Type B pancreatic cell (in vitro differentiated cells): ENCODE measurements around the gene SLCO2A1. TPM values are rescaled to one million over a fixed set of nuclear protein-coding genes. Genes with fewer than 3 reads are reported as not detected.
A peak's percentile ranks its signal among the peaks of the same experiment; 100 is the strongest.
"Not testable (repeated sequence)": the region's sequence is repeated elsewhere in the genome, so short reads cannot be mapped to it uniquely, and the experiment has no call there.

ENCODE experiments used
- DNase-seq: peaks from one replicate; pipeline ENCODE4 v3.0.0; 2021; ENCODE audit warnings: mixed read lengths; ENCODE audit not compliant: unreplicated experiment; ENCODE audit errors: extremely low spot score
- H3K27ac Mint-ChIP-seq: 2 replicates; pipeline ENCODE4 v1.8.0; 2021; ENCODE audit warnings: mild to moderate bottlenecking, mixed read lengths
- H3K27me3 Mint-ChIP-seq: 2 replicates; pipeline ENCODE4 v1.8.0; 2021; ENCODE audit warnings: mixed read lengths
- H3K36me3 Mint-ChIP-seq: 2 replicates; pipeline ENCODE4 v1.8.0; 2021; ENCODE audit warnings: mixed read lengths
- H3K4me1 Mint-ChIP-seq: one replicate; pipeline ENCODE4 v1.8.0; 2021; ENCODE audit warnings: mixed read lengths; ENCODE audit not compliant: unreplicated experiment
- H3K4me3 Mint-ChIP-seq: 2 replicates; pipeline ENCODE4 v1.8.0; 2021; ENCODE audit warnings: mild to moderate bottlenecking, mixed read lengths
- H3K9me3 Mint-ChIP-seq: 2 replicates; pipeline ENCODE4 v1.8.0; 2021; ENCODE audit warnings: mixed read lengths
- total RNA-seq: library from RNA; stranded (reverse); gene quantifications from 2 replicates; pipeline ENCODE4 v1.2.1, GENCODE V29; 2021; ENCODE audit warnings: low replicate concordance
- TF ChIP-seq, protein P1 (sequence below): fragments of 200-600 bp; sonication (generic); conservative IDR thresholded peaks from 2 replicates; pipeline ENCODE4 v1.5.0; 2021; ENCODE audit warnings: antibody characterized with exemption, mild to moderate bottlenecking

The SLCO2A1 gene
- total RNA-seq, 1 donor from 2014 or later, result 3.8 TPM

DNA sequence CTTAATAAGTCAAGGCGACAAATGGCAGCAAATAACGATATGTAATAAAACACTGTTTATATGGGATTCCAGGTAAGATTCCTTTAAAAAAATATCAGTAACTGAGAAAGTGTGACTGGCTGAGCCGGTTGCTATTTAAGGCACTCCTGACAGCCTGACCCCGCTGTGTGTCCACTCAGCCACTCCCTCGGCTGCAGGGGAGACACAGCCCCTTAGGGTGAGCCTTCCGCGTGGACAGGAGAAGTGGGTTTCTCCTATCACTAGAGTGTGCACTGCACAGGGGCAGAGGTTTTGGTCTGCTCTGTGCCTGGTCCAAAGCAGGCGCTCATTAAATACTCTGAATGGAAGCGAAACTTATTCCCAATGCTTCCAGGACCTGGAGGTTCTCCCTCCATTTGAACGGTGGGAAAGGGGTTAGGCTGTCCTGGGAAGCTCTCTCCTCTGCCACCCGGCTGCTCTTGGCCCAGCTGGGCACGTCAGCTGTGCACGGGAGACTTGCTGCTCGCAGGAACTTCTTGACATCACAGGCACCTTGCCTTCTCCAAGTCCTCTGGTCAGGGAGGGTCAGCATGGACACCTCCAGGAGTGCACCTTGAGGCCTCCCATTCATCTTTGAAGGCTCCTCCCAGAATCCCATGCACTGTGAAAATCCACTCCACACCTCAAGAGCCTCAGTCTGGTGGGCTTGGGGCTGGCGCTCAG, 43.3 kb upstream of the SLCO2A1 start:
- TF ChIP-seq, protein P1, sequence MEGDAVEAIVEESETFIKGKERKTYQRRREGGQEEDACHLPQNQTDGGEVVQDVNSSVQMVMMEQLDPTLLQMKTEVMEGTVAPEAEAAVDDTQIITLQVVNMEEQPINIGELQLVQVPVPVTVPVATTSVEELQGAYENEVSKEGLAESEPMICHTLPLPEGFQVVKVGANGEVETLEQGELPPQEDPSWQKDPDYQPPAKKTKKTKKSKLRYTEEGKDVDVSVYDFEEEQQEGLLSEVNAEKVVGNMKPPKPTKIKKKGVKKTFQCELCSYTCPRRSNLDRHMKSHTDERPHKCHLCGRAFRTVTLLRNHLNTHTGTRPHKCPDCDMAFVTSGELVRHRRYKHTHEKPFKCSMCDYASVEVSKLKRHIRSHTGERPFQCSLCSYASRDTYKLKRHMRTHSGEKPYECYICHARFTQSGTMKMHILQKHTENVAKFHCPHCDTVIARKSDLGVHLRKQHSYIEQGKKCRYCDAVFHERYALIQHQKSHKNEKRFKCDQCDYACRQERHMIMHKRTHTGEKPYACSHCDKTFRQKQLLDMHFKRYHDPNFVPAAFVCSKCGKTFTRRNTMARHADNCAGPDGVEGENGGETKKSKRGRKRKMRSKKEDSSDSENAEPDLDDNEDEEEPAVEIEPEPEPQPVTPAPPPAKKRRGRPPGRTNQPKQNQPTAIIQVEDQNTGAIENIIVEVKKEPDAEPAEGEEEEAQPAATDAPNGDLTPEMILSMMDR, result no peak
- Mint-ChIP-seq H3K9me3 (no peaks in the 10 kb centered on the region), H3K4me3 (no peak overlapping the region), H3K27me3 (no peaks in the 10 kb centered on the region), H3K27ac (no peak overlapping the region), H3K4me1 (no peaks in the 10 kb centered on the region), H3K36me3 (no peaks in the 10 kb centered on the region)
- peak; percentile 52 for DNase-seq

- DNase-seq, H3K27ac Mint-ChIP-seq, H3K27me3 Mint-ChIP-seq, H3K4me1 Mint-ChIP-seq, H3K9me3 Mint-ChIP-seq, H3K36me3 Mint-ChIP-seq, H3K4me3 Mint-ChIP-seq: not testable (repeated sequence)
These were observed 40.6 kb upstream of the SLCO2A1 start for GRCh38 chr3:134070281-134070680.

DNA sequence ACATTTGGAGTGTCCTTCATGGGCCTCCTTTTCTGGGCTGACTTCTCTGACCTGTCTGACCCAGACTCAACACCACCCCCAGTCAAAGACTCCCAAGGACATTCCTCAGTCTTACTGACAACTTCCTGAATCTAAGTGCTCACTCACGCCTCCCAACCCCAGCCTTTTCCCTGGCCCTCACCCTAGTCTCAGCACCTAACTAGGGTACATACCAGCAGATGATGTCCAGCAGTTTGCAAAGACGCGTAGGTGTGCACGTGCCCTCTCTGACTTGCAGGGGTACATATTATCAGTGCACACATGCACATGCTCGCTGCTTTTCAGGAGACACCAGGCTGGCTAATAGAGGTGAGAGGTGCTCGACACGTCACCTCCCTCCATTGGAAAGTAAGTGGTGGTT, 38.7 kb upstream of the SLCO2A1 start:
- H3K9me3 Mint-ChIP-seq, result no peaks in the 10 kb centered on the region
- peaks cover 3% of the 10 kb centered on the region for H3K27me3 Mint-ChIP-seq
- H3K36me3 Mint-ChIP-seq, result no peaks in the 10 kb centered on the region
- TF ChIP-seq, protein P1, result no peak
- peak overlapping the region; percentile 17 for H3K27ac Mint-ChIP-seq
- DNase-seq, result peak; percentile 22
- H3K4me1 Mint-ChIP-seq, result no peaks in the 10 kb centered on the region
- H3K4me3 Mint-ChIP-seq, result no peak overlapping the region

DNA sequence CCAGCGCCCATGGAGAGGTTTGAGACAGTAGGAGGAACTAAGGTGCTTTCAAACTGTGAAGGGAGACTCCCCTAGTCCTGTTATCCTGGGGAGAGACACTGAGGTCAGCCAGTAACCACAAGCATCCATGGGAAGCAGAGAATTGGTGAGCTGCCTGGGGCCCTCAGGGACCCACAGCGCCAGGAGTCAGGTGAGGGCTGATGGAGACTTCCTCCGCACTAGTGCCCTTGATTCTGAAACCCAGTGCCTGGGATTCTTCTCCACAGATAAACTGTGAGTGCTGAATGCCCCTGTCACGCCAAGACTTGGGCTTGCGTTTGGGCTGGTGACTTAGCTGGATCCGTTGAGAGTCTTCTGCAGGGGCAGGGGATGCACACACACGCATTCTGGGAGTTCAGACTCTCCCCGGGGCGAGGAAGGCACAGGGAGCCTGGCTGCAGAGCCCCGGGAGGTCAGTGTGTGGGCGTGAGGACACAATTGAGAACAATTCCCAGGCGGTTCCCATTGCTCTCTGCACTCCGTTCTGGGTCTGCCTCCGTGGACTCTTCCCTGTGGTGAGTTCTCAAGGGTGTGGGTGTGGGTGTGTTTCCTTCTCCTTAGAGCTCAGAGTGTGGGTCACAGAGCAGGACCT, 37.9 kb upstream of the SLCO2A1 start:
- TF ChIP-seq, protein P1, result no peak
- Mint-ChIP-seq H3K27ac (no peak overlapping the region), H3K36me3 (no peaks in the 10 kb centered on the region), H3K9me3 (no peaks in the 10 kb centered on the region), H3K4me1 (no peaks in the 10 kb centered on the region), H3K4me3 (no peak overlapping the region), H3K27me3 (peaks cover 7% of the 10 kb centered on the region)
- peak; percentile 56 for DNase-seq

DNA sequence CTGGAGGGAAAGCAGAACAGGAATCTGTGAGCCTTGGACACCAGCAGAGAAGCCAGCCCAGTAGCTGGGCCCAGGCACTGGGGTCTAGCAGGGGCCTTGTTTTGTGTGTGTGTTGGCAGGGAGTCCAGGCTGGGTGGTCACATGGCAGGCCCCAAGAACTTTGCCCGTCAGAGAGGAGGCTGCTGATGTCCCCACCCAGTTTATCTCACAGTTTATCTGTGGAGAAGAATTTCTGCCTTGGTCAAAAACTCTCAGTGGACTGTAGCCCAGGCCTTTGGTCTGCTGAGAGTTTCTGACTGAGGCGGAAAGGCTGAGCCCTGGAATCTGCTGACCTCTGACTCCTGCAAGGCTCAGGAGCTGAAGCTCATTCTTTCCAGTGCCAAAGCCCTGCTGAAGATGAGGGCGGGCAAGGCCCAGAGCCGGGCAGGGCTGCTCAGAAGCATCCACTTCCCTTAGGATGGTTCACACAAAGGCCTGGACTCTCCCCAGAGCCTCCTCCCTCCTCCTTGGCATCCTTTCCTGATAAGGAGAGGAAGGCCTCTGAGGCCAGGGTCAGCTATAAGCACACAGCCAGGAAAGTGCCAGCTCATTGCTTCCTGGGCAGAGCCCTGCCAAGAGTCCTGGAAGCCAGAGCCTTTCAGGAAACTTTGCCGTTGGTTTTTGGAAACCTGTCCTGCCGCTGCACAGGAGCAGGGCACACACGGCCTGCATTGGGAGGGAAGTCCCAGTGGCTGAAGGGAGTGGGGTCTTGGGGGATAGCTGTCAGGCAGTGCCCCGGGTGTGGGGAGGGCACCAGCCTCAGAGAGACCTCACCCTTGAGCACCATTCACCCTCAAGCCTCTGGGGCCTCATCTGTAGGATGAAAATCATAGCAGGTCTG, 37.2 kb upstream of the SLCO2A1 start:
- Mint-ChIP-seq H3K4me1 (no peaks in the 10 kb centered on the region), H3K4me3 (no peak overlapping the region), H3K9me3 (no peaks in the 10 kb centered on the region), H3K27me3 (peaks cover 10% of the 10 kb centered on the region), H3K36me3 (no peaks in the 10 kb centered on the region), H3K27ac (no peak overlapping the region)
- DNase-seq, result peak; percentile 62
- TF ChIP-seq, protein P1, result no peak

DNA sequence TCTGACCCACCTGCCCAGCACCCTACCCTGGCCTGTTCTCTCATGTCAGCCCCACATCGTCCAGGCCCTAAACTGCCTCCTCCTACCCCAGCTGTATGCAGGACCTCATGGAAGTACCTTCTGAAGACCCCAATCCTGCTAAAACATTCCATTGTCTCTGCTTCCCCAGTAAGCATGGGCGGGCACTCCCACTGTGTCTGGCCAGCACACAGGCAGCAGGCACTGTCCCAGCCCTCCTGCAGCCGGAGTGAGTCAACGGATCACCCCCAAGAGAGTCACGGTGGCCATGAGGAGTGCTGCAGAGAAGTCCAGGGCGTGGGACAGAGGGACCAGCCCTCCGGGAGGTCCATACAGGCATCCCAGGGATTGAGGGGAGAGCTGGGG, 36.4 kb upstream of the SLCO2A1 start:
- Mint-ChIP-seq H3K9me3 (no peaks in the 10 kb centered on the region), H3K27me3 (peaks cover 13% of the 10 kb centered on the region), H3K36me3 (no peaks in the 10 kb centered on the region), H3K4me3 (no peak overlapping the region), H3K27ac (no peak overlapping the region), H3K4me1 (no peaks in the 10 kb centered on the region)
- TF ChIP-seq, protein P1, result no peak
- no peak for DNase-seq
